HEK293 (cell line): ENCODE data around the gene PRCC.

Experiments used
- CTCF ChIA-PET: fragments of 350-600 bp; formaldehyde crosslinking; extraction: SDS; loops from one replicate; lab custom pipeline; 2021; ENCODE audit warnings: antibody characterized with exemption; lab: Yijun Ruan, JAX
- POLR2A ChIA-PET: fragments of 300-600 bp; formaldehyde crosslinking; extraction: SDS; loops from one replicate; lab custom pipeline; 2020; ENCODE audit warnings: antibody characterized with exemption, inconsistent platforms; lab: Yijun Ruan, JAX
- H3K27ac ChIP-seq: fragments of 200-500 bp; sonication (Bioruptor generic); 2 replicates; pipeline ENCODE4 v1.5.1; 2014; ENCODE audit warnings: low read depth, low read length, control low read depth, inconsistent platforms; ENCODE audit errors: extremely low read depth
- H3K36me3 ChIP-seq, 2 experiments: fragments of 200-500 bp in 1 of 2; sonication (Bioruptor generic) in 1 of 2; 1 replicate in 1 of 2; 2 replicates in 1 of 2; pipeline ENCODE4 v1.5.1; 2014 to 2017; ENCODE audit warnings: inconsistent platforms in 2 of 2, low read length in 2 of 2; ENCODE audit not compliant: control insufficient read depth in 2 of 2, insufficient read depth in 1 of 2
- H3K4me1 ChIP-seq: fragments of 200-500 bp; sonication (Bioruptor generic); 2 replicates; pipeline ENCODE4 v1.5.1; 2014; ENCODE audit warnings: mild to moderate bottlenecking, low read length, inconsistent platforms; ENCODE audit not compliant: control insufficient read depth, insufficient read depth
- H3K4me3 ChIP-seq: 2 replicates; pipeline ENCODE4 v1.5.1; 2011; ENCODE audit warnings: low read depth, mild to moderate bottlenecking, control low read depth, low read length, moderate library complexity
- H3K9me3 ChIP-seq: fragments of 200-500 bp; sonication (Bioruptor generic); 2 replicates; pipeline ENCODE4 v1.5.1; 2014; ENCODE audit warnings: low read depth, low read length, inconsistent platforms; ENCODE audit not compliant: control insufficient read depth, insufficient read depth
- CTCF ChIP-seq: fragments of 450-650 bp; formaldehyde crosslinking; IDR thresholded peaks from 2 replicates; pipeline ENCODE4 v1.5.1; 2016; ENCODE audit warnings: missing biosample characterization, missing genetic modification characterization
- GLIS2 ChIP-seq: fragments of 450-650 bp; formaldehyde crosslinking; IDR thresholded peaks from 2 replicates; pipeline ENCODE4 v1.5.1; 2016; ENCODE audit warnings: missing biosample characterization, missing genetic modification characterization
- SP2 ChIP-seq: fragments of 450-650 bp; formaldehyde crosslinking; IDR thresholded peaks from 2 replicates; pipeline ENCODE4 v1.5.1; 2016; ENCODE audit warnings: missing biosample characterization, missing genetic modification characterization
- WT1 ChIP-seq: fragments of 450-650 bp; formaldehyde crosslinking; IDR thresholded peaks from 2 replicates; pipeline ENCODE4 v1.5.1; 2016; ENCODE audit warnings: missing biosample characterization, missing genetic modification characterization
- YY1 ChIP-seq: fragments of 450-650 bp; formaldehyde crosslinking; IDR thresholded peaks from 2 replicates; pipeline ENCODE4 v1.5.1; 2018; ENCODE audit warnings: missing biosample characterization, missing genetic modification characterization
- ZFHX2 ChIP-seq: fragments of 450-650 bp; formaldehyde crosslinking; conservative IDR thresholded peaks from 2 replicates; pipeline ENCODE4 v1.5.1; 2016; ENCODE audit warnings: missing biosample characterization, missing genetic modification characterization
- ZIC2 ChIP-seq: fragments of 450-650 bp; formaldehyde crosslinking; IDR thresholded peaks from 2 replicates; pipeline ENCODE4 v1.5.1; 2016; ENCODE audit warnings: missing biosample characterization, missing genetic modification characterization
- ZNF114 ChIP-seq: fragments of 450-650 bp; formaldehyde crosslinking; IDR thresholded peaks from 2 replicates; pipeline ENCODE4 v1.5.0; 2017; ENCODE audit warnings: missing biosample characterization, missing genetic modification characterization
- ZNF2 ChIP-seq: fragments of 450-650 bp; formaldehyde crosslinking; IDR thresholded peaks from 2 replicates; pipeline ENCODE4 v1.5.1; 2016; ENCODE audit warnings: missing biosample characterization, missing genetic modification characterization
- ZNF274 ChIP-seq, 2 experiments: fragments of 200-500 bp in 1 of 2; fragments of 450-650 bp in 1 of 2; sonication (Bioruptor generic) in 1 of 2; formaldehyde crosslinking in 1 of 2; IDR thresholded peaks; 2 replicates each; pipeline versions ENCODE4 v1.5.1 to v1.6.1; 2014 to 2016; ENCODE audit warnings: borderline replicate concordance in 1 of 2, inconsistent platforms in 1 of 2, low read length in 1 of 2, missing biosample characterization in 1 of 2, missing genetic modification characterization in 1 of 2
- ZNF544 ChIP-seq: fragments of 450-650 bp; formaldehyde crosslinking; IDR thresholded peaks from 2 replicates; pipeline ENCODE4 v1.5.0; 2017; ENCODE audit warnings: missing biosample characterization, missing genetic modification characterization
- ZNF549 ChIP-seq: fragments of 450-650 bp; IDR thresholded peaks from 2 replicates; pipeline ENCODE4 v1.5.1; 2018; ENCODE audit warnings: missing biosample characterization, missing genetic modification characterization, mild to moderate bottlenecking, inconsistent platforms, moderate library complexity
- ZNF654 ChIP-seq: fragments of 450-650 bp; formaldehyde crosslinking; IDR thresholded peaks from 2 replicates; pipeline ENCODE4 v1.5.1; 2016; ENCODE audit warnings: low read depth, missing biosample characterization, missing genetic modification characterization
- ZNF670 ChIP-seq: fragments of 450-650 bp; formaldehyde crosslinking; IDR thresholded peaks from 2 replicates; pipeline ENCODE4 v1.5.1; 2016; ENCODE audit warnings: missing biosample characterization, missing genetic modification characterization, low read depth
- ZNF776 ChIP-seq: fragments of 450-650 bp; formaldehyde crosslinking; IDR thresholded peaks from 2 replicates; pipeline ENCODE4 v1.5.0; 2017; ENCODE audit warnings: missing biosample characterization, missing genetic modification characterization, borderline replicate concordance

PRCC gene

DNA sequence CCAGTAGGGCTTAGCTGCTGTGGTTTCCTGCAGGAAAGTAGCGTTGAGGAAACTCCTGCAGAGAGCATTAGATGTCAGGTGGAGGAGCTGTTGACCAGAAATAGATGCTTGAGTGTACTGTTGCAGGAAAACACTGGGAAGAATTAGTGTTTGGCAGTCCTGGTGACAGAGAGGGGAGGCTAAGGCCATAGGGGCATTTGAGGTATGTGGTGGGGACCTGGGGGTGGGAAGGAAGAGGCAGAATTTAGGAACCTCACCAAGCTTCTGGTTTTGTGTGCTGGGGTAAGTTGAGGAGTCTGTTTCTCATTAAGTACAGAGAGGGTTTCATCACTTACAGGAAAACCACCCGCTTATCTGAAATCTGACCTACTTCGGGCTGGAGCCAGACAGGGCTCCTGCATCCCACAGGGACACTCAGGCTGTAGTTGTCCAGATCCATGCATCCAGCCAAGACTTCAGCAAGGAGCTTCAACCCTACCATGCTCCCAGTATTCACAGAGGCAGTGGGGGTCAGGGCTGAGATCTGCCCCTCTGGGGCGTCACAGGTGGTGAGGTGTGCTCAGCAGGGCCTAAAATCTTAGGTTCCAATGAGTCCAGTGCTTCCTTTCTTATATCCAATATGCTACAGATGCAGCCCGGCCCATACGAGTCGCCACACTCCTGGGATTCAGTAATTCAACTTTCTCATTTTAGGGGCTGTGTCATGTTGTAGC, 34.2 kb downstream of the PRCC start:
- CTCF ChIA-PET, result interaction anchor here (0.6 to 7.7 kb wide), 5 partner anchors 10 to 112 kb away, joined by 3 to 80 read pairs (median 4); partner anchors contain the start of genes INSRR and NTRK1
- Histone ChIP-seq H3K4me1 (no peaks in the 10 kb centered on the region), H3K36me3 (peaks cover 11 to 61% of the 10 kb centered on the region in 2 experiments), H3K27ac (no peak overlapping the region), H3K4me3 (no peak overlapping the region)
- TF ChIP-seq ZNF670 (tag by site-specific recombination) (no peak), CTCF (peak; percentile 52; the same call in 1 of the 2 replicates), ZNF654 (peak; percentile 51), ZFHX2 (tag by site-specific recombination) (no peak), ZNF2 (tag by site-specific recombination) (0 out of 2 replicates have a peak, but pooled peaks have one; percentile 35)
- TF ChIP-seq, all 188 proteins: peak for 3
- POLR2A ChIA-PET, result no interaction called here
- no peaks in the 10 kb centered on the region for H3K9me3 ChIP-seq

DNA sequence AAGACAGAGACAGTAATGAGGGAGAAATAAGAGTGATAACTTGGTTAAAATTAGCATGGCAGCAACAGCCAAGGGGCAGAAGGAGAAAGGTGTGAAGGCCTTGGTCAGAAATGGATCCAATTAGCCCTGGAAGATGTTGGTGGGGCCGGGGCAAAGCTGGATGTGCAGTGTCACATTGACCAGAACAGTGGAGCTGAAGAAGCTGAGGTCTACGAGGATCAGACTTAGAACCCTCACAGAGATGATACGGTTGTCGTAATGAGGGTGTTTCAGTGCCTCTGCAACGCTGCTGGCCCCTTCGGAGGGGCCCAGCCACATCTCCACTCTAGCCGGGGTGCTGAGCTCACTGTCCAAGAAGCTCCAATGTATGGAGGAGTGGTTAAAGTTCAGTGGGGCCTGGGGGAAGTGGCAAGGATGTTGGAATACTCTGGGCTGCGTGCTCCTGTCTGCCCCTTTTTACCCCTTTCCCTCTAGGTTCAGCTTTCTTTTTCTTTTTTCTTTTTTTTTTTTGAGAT, 35.1 kb downstream of the PRCC start:
- CTCF ChIA-PET, result interaction anchor here (0.6 to 1.8 kb wide), 9 partner anchors 11 to 125 kb away, joined by 3 to 13 read pairs (median 5); partner anchors contain the start of gene NTRK1
- TF ChIP-seq ZNF114 (tag by site-specific recombination), result no peak
- TF ChIP-seq YY1, result no peak
- no peak for TF ChIP-seq GLIS2
- TF ChIP-seq ZNF776 (tag by site-specific recombination), result no peak
- no peak for TF ChIP-seq ZNF549 (tag by site-specific recombination)
- TF ChIP-seq WT1 (tag by site-specific recombination), result no peak
- no peak for TF ChIP-seq SP2 (tag by site-specific recombination)
- TF ChIP-seq ZNF274 (IDR thresholded peaks at IDR 0.05; ENCODE audit: low read length), result no peak
- TF ChIP-seq ZNF274 (tag by site-specific recombination; IDR thresholded peaks at IDR 0.05; ENCODE audit: borderline replicate concordance), result no peak
- no peaks in the 10 kb centered on the region for H3K4me1 ChIP-seq
- no peaks in the 10 kb centered on the region for H3K9me3 ChIP-seq
- POLR2A ChIA-PET, result no interaction called here
- H3K27ac ChIP-seq, result no peak overlapping the region
- no peak overlapping the region for H3K4me3 ChIP-seq
- H3K36me3 ChIP-seq, result peaks cover 9 to 56% of the 10 kb centered on the region in 2 experiments

GRCh38 chr1:156803086-156803851, 35.9 kb downstream of the PRCC start:
- ChIA-PET POLR2A (no interaction called here), CTCF (interaction anchor here (0.6 to 1.8 kb wide), 6 partner anchors 35 to 125 kb away, joined by 3 to 13 read pairs (median 4); partner anchors contain the start of gene NTRK1)
- Histone ChIP-seq H3K27ac (no peak overlapping the region), H3K4me3 (no peak overlapping the region), H3K9me3 (no peaks in the 10 kb centered on the region), H3K4me1 (no peaks in the 10 kb centered on the region), H3K36me3 (peaks cover under 1 to 48% of the 10 kb centered on the region in 2 experiments)
- TF ChIP-seq ZNF544 (tag by site-specific recombination) (no peak), ZIC2 (peak; percentile 86)
